ENCODE data around the gene TAPBP.

GRCh38 chr6:33305052-33305451, 8.8 kb downstream of the TAPBP start:
- TF ChIP-seq POLR2A (IDR thresholded peaks at IDR 0.05) (no peak), CTCF (IDR thresholded peaks at IDR 0.05) (no peak)
